ENCODE measurements around the gene GRB10. TPM values are rescaled to one million over a fixed set of nuclear protein-coding genes. Genes with fewer than 3 reads are reported as not detected.

The GRB10 gene
- total RNA-seq, 4 donors from 2014 or later, result 28.5 to 58.0 (median 53.0) TPM

DNA sequence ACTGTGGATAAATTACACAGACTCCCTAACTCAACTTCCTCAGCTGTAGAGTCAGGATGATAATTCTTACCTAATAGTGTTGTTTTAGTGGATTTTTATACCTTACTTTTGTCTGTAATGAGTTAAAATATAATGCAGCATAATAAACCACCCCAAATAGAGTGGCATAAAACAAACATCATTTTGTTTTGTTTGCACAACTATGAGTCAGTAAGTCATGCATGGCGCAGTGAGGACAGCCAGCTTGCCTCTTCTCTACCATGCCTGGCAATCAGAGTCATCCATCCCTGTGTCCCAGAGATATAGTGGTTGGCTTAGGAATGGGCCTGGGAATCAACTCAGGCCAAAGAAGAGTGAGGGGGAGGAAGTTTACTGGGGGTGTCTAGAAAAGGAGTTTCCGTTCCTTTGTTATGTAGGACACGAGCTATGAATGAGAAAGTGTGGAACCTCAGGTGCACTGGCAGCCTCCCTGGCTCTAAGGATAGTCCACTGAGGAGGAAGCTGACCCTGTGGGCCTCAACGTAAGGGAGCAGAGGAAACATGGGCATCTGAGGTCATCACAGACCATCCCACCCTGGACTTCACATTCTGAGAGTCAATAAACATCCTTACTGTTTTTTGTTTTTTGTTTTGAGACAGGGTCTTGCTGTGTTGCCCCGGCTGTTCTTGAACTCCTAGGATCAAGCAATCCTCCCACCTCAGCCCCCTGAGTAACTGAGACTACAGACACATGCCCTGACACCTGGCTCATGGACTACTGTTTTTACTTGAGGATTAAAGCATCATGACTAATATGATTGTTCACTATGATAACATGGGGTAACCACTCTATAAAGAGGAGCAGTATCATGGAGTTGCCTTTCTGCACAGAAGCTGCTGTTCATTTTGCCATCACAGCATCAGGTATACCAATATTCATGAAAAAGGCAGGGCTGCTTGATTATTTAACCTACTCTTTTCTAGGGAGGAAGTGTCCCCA, 21.0 kb upstream of the GRB10 start:
- no peak overlapping the region for H3K4me3 ChIP-seq
- H3K36me3 ChIP-seq, result no peaks in the 10 kb centered on the region
- TF ChIP-seq POLR2AphosphoS5 (IDR thresholded peaks at IDR 0.05), result no peak
- H3K4me1 ChIP-seq, result no peaks in the 10 kb centered on the region
- H3K27ac ChIP-seq, result no peak overlapping the region
- ATAC-seq, result no peak
- 86 to 100% methylated on average over 1 to 4 of the region's 5 CpGs for WGBS, 2 donors (ENCODE audit: low coverage in 1 of 2)
- H3K27me3 ChIP-seq, result peaks cover 43% of the 10 kb centered on the region
- no peaks in the 10 kb centered on the region for H3K9me3 ChIP-seq

DNA sequence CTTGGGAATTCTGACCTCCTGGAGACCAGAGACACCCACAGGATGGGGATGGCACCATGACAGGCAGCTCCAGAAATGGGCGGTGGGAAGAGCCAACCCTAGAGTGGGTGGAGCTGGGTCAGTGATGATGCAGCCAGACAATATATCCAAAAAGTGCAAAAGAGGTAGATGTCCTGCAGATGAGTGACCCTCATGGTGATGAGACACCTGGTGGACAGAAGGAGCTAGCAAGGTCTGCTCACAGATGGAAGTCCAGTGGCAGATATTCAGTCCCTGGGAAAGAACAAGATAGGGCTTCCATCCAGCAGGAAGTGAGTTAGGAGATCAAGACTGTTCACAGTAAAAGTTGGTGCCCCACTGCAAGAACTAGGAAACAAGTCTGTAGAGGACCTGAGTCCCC, 19.2 kb upstream of the GRB10 start:
- peaks cover 33% of the 10 kb centered on the region for H3K27me3 ChIP-seq
- H3K27ac ChIP-seq, result no peak overlapping the region
- 67 to 100% methylated on average over 1 of the region's 1 CpG for WGBS, 2 donors (ENCODE audit: low coverage in 1 of 2)
- H3K4me3 ChIP-seq, result no peak overlapping the region
- H3K4me1 ChIP-seq, result no peaks in the 10 kb centered on the region
- no peak for TF ChIP-seq EP300 (IDR thresholded peaks at IDR 0.05)
- TF ChIP-seq, protein P1, sequence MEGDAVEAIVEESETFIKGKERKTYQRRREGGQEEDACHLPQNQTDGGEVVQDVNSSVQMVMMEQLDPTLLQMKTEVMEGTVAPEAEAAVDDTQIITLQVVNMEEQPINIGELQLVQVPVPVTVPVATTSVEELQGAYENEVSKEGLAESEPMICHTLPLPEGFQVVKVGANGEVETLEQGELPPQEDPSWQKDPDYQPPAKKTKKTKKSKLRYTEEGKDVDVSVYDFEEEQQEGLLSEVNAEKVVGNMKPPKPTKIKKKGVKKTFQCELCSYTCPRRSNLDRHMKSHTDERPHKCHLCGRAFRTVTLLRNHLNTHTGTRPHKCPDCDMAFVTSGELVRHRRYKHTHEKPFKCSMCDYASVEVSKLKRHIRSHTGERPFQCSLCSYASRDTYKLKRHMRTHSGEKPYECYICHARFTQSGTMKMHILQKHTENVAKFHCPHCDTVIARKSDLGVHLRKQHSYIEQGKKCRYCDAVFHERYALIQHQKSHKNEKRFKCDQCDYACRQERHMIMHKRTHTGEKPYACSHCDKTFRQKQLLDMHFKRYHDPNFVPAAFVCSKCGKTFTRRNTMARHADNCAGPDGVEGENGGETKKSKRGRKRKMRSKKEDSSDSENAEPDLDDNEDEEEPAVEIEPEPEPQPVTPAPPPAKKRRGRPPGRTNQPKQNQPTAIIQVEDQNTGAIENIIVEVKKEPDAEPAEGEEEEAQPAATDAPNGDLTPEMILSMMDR (IDR thresholded peaks at IDR 0.05), result peak in 1 of 4 experiments; percentile 21
- H3K36me3 ChIP-seq, result no peaks in the 10 kb centered on the region
- no peak for ATAC-seq
- H3K9me3 ChIP-seq, result no peaks in the 10 kb centered on the region

DNA sequence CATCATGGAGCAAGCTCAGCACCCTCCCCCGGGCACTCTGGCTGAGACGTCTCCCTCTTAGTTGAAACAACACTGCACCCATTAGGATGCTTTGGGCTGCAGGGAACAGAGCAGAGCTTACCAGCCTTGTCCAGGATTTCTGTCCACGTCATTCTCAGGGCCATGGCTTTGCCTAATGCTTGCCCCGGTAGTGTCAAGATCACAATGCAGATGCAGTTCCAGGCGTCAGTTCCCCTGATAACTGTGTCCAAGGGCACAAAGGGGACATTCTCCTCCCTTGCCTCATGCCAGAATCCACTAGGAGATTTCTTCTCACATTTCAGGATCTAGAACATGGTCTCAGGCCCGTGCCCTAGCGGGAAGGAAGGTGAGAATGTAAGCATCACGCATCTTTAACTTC, 17.2 kb upstream of the GRB10 start:
- Histone ChIP-seq H3K27ac (no peak overlapping the region), H3K4me1 (no peaks in the 10 kb centered on the region), H3K9me3 (no peaks in the 10 kb centered on the region), H3K4me3 (no peak overlapping the region), H3K36me3 (no peaks in the 10 kb centered on the region), H3K27me3 (peaks cover 17% of the 10 kb centered on the region)
- no peak for ATAC-seq
- 100% methylated on average over 1 of the region's 8 CpGs; no CpG with 5 or more reads in 1 of the 2 donors for WGBS, 2 donors (ENCODE audit: low coverage in 1 of 2)
- TF ChIP-seq POLR2AphosphoS5 (IDR thresholded peaks at IDR 0.05) (no peak), EP300 (IDR thresholded peaks at IDR 0.05) (no peak), POLR2A (IDR thresholded peaks at IDR 0.05) (no peak)
- TF ChIP-seq, protein P1 (IDR thresholded peaks at IDR 0.05), result no peak

DNA sequence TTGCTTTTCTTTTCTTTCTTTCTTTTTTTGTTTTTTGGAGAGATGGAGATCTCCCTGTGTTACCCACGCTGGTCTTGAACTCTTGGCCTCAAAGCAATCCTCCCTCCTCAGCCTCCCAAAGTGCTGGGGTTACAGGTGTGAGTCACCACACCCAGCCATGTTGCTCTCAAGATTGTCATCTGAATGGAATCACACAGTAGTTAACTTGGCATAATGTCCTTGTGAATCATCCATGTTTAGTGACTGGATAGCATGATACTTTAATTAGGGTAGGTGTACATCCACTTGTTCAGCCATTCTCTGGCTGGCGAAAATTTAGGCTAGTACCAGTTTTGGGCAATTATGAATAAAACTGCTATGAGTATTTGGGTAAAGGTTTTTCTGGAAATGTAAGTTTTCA, 15.4 kb upstream of the GRB10 start:
- no peak for ATAC-seq
- TF ChIP-seq POLR2AphosphoS5 (IDR thresholded peaks at IDR 0.05) (no peak), POLR2A (IDR thresholded peaks at IDR 0.05) (no peak), EP300 (IDR thresholded peaks at IDR 0.05) (no peak)
- TF ChIP-seq, protein P1 (IDR thresholded peaks at IDR 0.05), result no peak
- H3K4me1 ChIP-seq, result peaks cover 0 to 7% (median 0%) of the 10 kb centered on the region in 3 donors
- 100% methylated on average over 1 to 2 of the region's 2 CpGs for WGBS, 2 donors (ENCODE audit: low coverage in 1 of 2)
- H3K36me3 ChIP-seq, result no peaks in the 10 kb centered on the region
- H3K27ac ChIP-seq, result no peak overlapping the region
- no peak overlapping the region for H3K4me3 ChIP-seq
- no peaks in the 10 kb centered on the region for H3K9me3 ChIP-seq
- peaks cover 9% of the 10 kb centered on the region for H3K27me3 ChIP-seq

DNA sequence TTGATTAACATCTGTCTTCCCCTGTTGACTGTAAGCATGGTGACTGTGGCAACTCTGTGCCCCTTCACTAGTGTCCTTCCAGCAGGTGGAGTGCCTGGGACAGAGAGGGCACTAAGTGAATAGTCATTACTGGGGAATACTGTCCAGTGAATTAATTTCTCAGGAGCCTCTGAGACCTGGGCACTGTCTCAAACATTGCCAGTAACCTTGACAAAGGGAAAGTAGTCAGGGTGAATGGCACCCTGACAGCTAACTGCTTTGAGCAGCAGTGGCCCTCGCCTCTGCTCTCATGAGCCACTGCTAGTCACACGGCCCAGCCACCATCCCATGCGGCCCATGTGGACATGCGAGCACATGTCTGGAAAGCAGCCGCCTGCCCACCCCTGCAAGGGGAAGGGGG, 13.1 kb upstream of the GRB10 start:
- H3K4me3 ChIP-seq, result no peak overlapping the region
- no peaks in the 10 kb centered on the region for H3K9me3 ChIP-seq
- H3K4me1 ChIP-seq, result peaks cover 0 to 22% (median 8%) of the 10 kb centered on the region in 3 donors
- H3K36me3 ChIP-seq, result no peaks in the 10 kb centered on the region
- H3K27me3 ChIP-seq, result no peaks in the 10 kb centered on the region
- no peak for TF ChIP-seq POLR2AphosphoS5 (IDR thresholded peaks at IDR 0.05)
- no peak for TF ChIP-seq EP300 (IDR thresholded peaks at IDR 0.05)
- no peak for TF ChIP-seq POLR2A (IDR thresholded peaks at IDR 0.05)
- TF ChIP-seq, protein P1 (IDR thresholded peaks at IDR 0.05), result no peak
- no peak for ATAC-seq
- WGBS, 2 donors (ENCODE audit: low coverage in 1 of 2), result 100% methylated on average over 1 to 2 of the region's 5 CpGs
- H3K27ac ChIP-seq, result no peak overlapping the region

Data from gastroesophageal sphincter (tissue), 4 donors.